KG1 (cell line): ENCODE results near the gene CFAP70.
A peak's percentile ranks its signal among the peaks of the same experiment; 100 is the strongest.
"Not testable (repeated sequence)": the region's sequence is repeated elsewhere in the genome, so short reads cannot be mapped to it uniquely, and the experiment has no call there.

Source experiments
- DNase-seq: peaks from one replicate; lab custom pipeline; 2025; lab: John Stamatoyannopoulos, UW

Gene CFAP70

GRCh38 chr10:73358331-73359279, at the start of gene CFAP70:
CFAP70 (minus strand) TSS chr10:73358864; CDS start chr10:73354796, 4,068 bp downstream.
- peak; percentile 84 for DNase-seq

GRCh38 chr10:73408061-73408460, 49.4 kb upstream of the CFAP70 start:
- DNase-seq: no peak

GRCh38 chr10:73407495-73407894, 48.8 kb upstream of the CFAP70 start:
- DNase-seq: no peak

GRCh38 chr10:73406846-73407245, 48.2 kb upstream of the CFAP70 start:
- DNase-seq: no peak

- no peak for DNase-seq
These were observed 46.9 kb upstream of the CFAP70 start for GRCh38 chr10:73405556-73405955.

GRCh38 chr10:73404690-73405089, 46.0 kb upstream of the CFAP70 start:
- no peak for DNase-seq

GRCh38 chr10:73401636-73402035, 43.0 kb upstream of the CFAP70 start:
- no peak for DNase-seq

GRCh38 chr10:73399063-73399462, 40.4 kb upstream of the CFAP70 start:
- no peak for DNase-seq

- no peak for DNase-seq
These were observed 39.4 kb upstream of the CFAP70 start for GRCh38 chr10:73398024-73398423.

GRCh38 chr10:73394325-73394724, 35.7 kb upstream of the CFAP70 start:
- not testable (repeated sequence) for DNase-seq

- DNase-seq: no peak
These were observed 29.6 kb upstream of the CFAP70 start for GRCh38 chr10:73388228-73388627.

GRCh38 chr10:73386583-73386982, 27.9 kb upstream of the CFAP70 start:
- DNase-seq: no peak

GRCh38 chr10:73379064-73379748, 20.5 kb upstream of the CFAP70 start:
- DNase-seq: no peak

GRCh38 chr10:73376679-73377078, 18.0 kb upstream of the CFAP70 start:
- no peak for DNase-seq

GRCh38 chr10:73368238-73368637, 9.6 kb upstream of the CFAP70 start:
- DNase-seq: no peak

GRCh38 chr10:73366381-73367298, 8.0 kb upstream of the CFAP70 start:
- DNase-seq: no peak

GRCh38 chr10:73364964-73365363, 6.3 kb upstream of the CFAP70 start:
- no peak for DNase-seq

- no peak for DNase-seq
These were observed 828 bp upstream of the CFAP70 start for GRCh38 chr10:73359492-73359891.

GRCh38 chr10:73357821-73358220, 843 bp downstream of the CFAP70 start:
- no peak for DNase-seq

GRCh38 chr10:73357166-73357565, 1.5 kb downstream of the CFAP70 start:
- DNase-seq: no peak

- no peak for DNase-seq
These were observed 14.4 kb downstream of the CFAP70 start for GRCh38 chr10:73344269-73344668.

- no peak for DNase-seq
These were observed 18.5 kb downstream of the CFAP70 start for GRCh38 chr10:73340121-73340520.
